ENCODE measurements around the gene MUC2.

- TF ChIP-seq POLR2A (IDR thresholded peaks at IDR 0.05; ENCODE audit: extremely low read depth, insufficient read length): no peak
- TF ChIP-seq CTCF (IDR thresholded peaks at IDR 0.05; ENCODE audit: low read depth, low read length): no peak
Observed at GRCh38 chr11:1057806-1058205, 16.9 kb upstream of the MUC2 start.
